Measurements from ENCODE around the gene WDR46.
A peak's percentile ranks its signal among the peaks of the same experiment; 100 is the strongest.

The WDR46 gene

GRCh38 chr6:33314515-33314942 lies 25.5 kb upstream of the WDR46 start (continued):
- no peak for TF ChIP-seq SALL2 (tag by site-specific recombination; IDR thresholded peaks at IDR 0.05; ENCODE audit: borderline replicate concordance)
- no peak for TF ChIP-seq GFI1B (tag by site-specific recombination; IDR thresholded peaks at IDR 0.05)
- no peak for TF ChIP-seq ATF2 (tag by site-specific recombination; IDR thresholded peaks at IDR 0.05; ENCODE audit: low read depth)
- no peak for TF ChIP-seq ZSCAN18 (tag by site-specific recombination; IDR thresholded peaks at IDR 0.05)
- no peak for TF ChIP-seq PRDM2 (tag by site-specific recombination; IDR thresholded peaks at IDR 0.05; ENCODE audit: borderline replicate concordance)
- TF ChIP-seq REST (tag by site-specific recombination; IDR thresholded peaks at IDR 0.05): no peak
- TF ChIP-seq ZNF610 (tag by site-specific recombination; IDR thresholded peaks at IDR 0.05; ENCODE audit: borderline replicate concordance): no peak
- no peak for TF ChIP-seq ZNF626 (tag by site-specific recombination; IDR thresholded peaks at IDR 0.05)
- TF ChIP-seq ZNF354C (tag by site-specific recombination; IDR thresholded peaks at IDR 0.05; ENCODE audit: borderline replicate concordance, low read depth): no peak
- TF ChIP-seq ZBTB21 (tag by site-specific recombination; IDR thresholded peaks at IDR 0.05): no peak
- TF ChIP-seq ZSCAN4 (tag by site-specific recombination; IDR thresholded peaks at IDR 0.05): no peak
- peak; percentile 35 for TF ChIP-seq KLF1 (tag by site-specific recombination; IDR thresholded peaks at IDR 0.05)
- no peak for TF ChIP-seq ZFP41 (tag by site-specific recombination; IDR thresholded peaks at IDR 0.05; ENCODE audit: borderline replicate concordance)
- peak; percentile 86; the same call in 1 of the 2 replicates for TF ChIP-seq EGR2 (tag by site-specific recombination; IDR thresholded peaks at IDR 0.05; ENCODE audit: low read depth)
- no peak; the same call in 1 of the 2 replicates for TF ChIP-seq GLIS2 (tag by site-specific recombination; IDR thresholded peaks at IDR 0.05)
- TF ChIP-seq ZFP37 (tag by site-specific recombination; IDR thresholded peaks at IDR 0.05): no peak
- no peak for TF ChIP-seq ZNF501 (tag by site-specific recombination; IDR thresholded peaks at IDR 0.05)
- TF ChIP-seq WT1 (tag by site-specific recombination; IDR thresholded peaks at IDR 0.05): 0 out of 2 replicates have a peak, but pooled peaks have one; percentile 19
- no peak for TF ChIP-seq ZNF530 (tag by site-specific recombination; IDR thresholded peaks at IDR 0.05; ENCODE audit: low read depth)
- TF ChIP-seq ZFHX2 (tag by site-specific recombination; conservative IDR thresholded peaks at IDR 0.05): peak; percentile 88
- TF ChIP-seq SP2 (tag by site-specific recombination; IDR thresholded peaks at IDR 0.05): peak; percentile 40
- no peak for TF ChIP-seq YY2 (tag by site-specific recombination; IDR thresholded peaks at IDR 0.05)
- TF ChIP-seq IKZF3 (tag by site-specific recombination; IDR thresholded peaks at IDR 0.05): peak; percentile 69; the same call in 1 of the 2 replicates
- TF ChIP-seq ZNF280D (tag by site-specific recombination; IDR thresholded peaks at IDR 0.05): no peak

Data from HEK293 (cell line).